Embryonic facial prominence (tissue), 1 donor: Measurements from ENCODE around the gene F8A2.
"Not testable (repeated sequence)": the region's sequence is repeated elsewhere in the genome, so short reads cannot be mapped to it uniquely, and the experiment has no call there.

Experiments used
- DNase-seq: peaks from one replicate; pipeline ENCODE4 v3.0.0-alpha.2; 2016; ENCODE audit errors: extremely low spot score

F8A2 gene

GRCh38 chrX:155381843-155382528 lies at the start of gene F8A2:
Gene F8A2 (plus strand): TSS chrX:155382095. CDS start chrX:155382115, 20 bp downstream.
- not testable (repeated sequence) for DNase-seq

- DNase-seq = no peak
These were observed 48.3 kb upstream of the F8A2 start for GRCh38 chrX:155333544-155334100.

GRCh38 chrX:155334486-155335336 lies 47.2 kb upstream of the F8A2 start, which contains the start of gene CLIC2:
Gene CLIC2 (minus strand): TSS chrX:155334614. CDS start chrX:155334427, 187 bp downstream.
- DNase-seq = no peak

GRCh38 chrX:155335337-155335712 lies 46.6 kb upstream of the F8A2 start:
- not testable (repeated sequence) for DNase-seq

- not testable (repeated sequence) for DNase-seq
These were observed 36.2 kb upstream of the F8A2 start for GRCh38 chrX:155345689-155346088.

GRCh38 chrX:155349448-155349847 lies 32.4 kb upstream of the F8A2 start:
- DNase-seq = not testable (repeated sequence)

GRCh38 chrX:155363712-155364111 lies 18.2 kb upstream of the F8A2 start:
- not testable (repeated sequence) for DNase-seq

- not testable (repeated sequence) for DNase-seq
These were observed 8.0 kb upstream of the F8A2 start for GRCh38 chrX:155373777-155374458.

GRCh38 chrX:155379802-155380201 lies 2.1 kb upstream of the F8A2 start:
- not testable (repeated sequence) for DNase-seq

- DNase-seq = not testable (repeated sequence)
These were observed 653 bp downstream of the F8A2 start for GRCh38 chrX:155382529-155382967.

- DNase-seq = no peak
These were observed 7.7 kb downstream of the F8A2 start for GRCh38 chrX:155389634-155390033.

GRCh38 chrX:155394747-155395276 lies 12.9 kb downstream of the F8A2 start:
- not testable (repeated sequence) for DNase-seq

GRCh38 chrX:155406429-155406828 lies 24.5 kb downstream of the F8A2 start:
- no peak for DNase-seq

- no peak for DNase-seq
These were observed 35.9 kb downstream of the F8A2 start for GRCh38 chrX:155417769-155418168.
